GM12873 (cell line): Measurements from ENCODE around the gene MORN1.

Source experiments
- CTCF ChIP-seq: IDR thresholded peaks from 2 replicates; pipeline ENCODE4 v1.5.1; 2012; ENCODE audit warnings: low read depth, mild to moderate bottlenecking, moderate library complexity, low read length, control low read depth; ENCODE audit not compliant: insufficient read depth; ENCODE audit errors: missing control alignments

Gene MORN1

GRCh38 chr1:2274231-2274928 is 117.0 kb downstream of the MORN1 start:
- no peak for TF ChIP-seq CTCF

DNA sequence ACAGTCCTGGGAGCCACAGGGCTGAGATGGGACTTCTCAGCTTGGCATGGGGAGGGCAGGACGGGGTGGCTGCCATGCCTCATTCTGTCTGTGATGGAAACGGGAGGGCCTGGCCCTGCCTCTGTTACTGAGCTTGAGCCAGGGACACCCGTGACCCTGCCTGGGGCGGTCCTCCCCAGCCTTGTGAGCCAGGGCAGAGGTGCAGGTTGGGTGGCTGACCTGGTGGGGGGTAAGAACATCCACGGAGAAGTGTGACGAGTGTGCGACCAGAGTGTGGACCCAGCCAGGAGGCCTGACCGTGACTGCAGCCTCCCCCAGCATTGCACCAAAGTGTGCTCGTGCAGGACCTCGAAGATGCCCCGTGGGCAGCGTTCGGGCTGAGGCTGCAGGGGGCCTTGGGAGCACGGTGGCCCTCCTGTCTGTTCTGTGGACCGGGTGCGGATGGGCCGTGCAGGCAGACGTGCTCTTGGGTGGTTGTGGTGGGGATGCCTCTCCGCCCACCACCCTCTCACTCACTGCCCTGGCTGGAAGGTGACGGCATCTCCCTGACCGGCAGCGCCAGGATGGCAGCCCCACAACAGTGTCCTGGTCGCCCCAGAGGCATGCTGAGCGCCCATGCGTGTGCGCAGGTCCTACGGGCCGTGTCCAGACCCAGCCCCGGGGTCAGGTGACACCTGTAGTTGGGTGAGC is 117.8 kb downstream of the MORN1 start:
- no peak for TF ChIP-seq CTCF

DNA sequence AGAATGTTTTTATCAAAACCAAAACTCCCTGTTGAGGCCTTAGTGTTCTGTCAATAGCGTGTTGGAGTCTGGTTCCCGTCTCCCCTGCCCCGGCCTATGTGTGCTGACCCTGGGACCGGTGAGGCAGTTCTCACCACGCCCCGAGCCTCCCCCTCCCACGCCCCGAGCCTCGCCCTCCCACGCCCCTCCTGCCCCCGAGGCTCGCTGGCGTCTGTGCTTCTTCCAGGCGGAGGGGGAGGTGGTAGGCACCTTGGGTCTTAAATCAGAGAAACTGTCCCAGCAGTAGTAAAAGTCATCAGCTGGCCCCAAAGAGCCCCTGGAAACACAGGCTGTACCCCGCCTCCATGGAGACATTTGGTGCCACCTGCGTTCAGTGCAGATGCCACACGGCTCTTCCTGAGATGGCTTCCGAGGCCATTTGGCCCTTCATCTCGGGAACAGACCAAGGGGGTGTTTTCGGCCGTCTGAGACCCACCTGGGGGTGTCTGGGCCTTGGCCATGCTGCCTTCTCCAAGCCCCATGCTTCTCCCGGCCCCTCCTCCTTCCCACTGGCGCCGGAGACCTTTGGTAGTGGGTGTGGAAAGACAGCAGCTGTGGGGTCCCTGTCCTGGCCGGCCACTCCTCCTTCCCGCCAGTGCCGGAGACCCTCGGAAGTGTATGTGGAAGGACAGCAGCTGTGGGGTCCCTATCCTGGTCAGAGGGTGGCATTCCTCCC is 118.5 kb downstream of the MORN1 start:
- no peak for TF ChIP-seq CTCF

- no peak for TF ChIP-seq CTCF
Observed at GRCh38 chr1:2271841-2272655, 119.3 kb downstream of the MORN1 start.
